GM21529 (cell line): Measurements from ENCODE around the gene C4orf36.

Experiments used
- ATAC-seq: cut with Tn5 transposase; IDR thresholded peaks from one replicate; pipeline ENCODE4 v1.9.1; 2021; ENCODE audit not compliant: unreplicated experiment

C4orf36 gene, protein sequence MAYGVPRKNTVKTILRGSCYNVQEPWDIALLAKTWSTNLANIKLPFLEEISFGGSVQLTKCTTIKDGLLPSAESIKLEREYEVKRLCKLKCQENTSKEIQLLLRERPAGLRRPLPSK

DNA sequence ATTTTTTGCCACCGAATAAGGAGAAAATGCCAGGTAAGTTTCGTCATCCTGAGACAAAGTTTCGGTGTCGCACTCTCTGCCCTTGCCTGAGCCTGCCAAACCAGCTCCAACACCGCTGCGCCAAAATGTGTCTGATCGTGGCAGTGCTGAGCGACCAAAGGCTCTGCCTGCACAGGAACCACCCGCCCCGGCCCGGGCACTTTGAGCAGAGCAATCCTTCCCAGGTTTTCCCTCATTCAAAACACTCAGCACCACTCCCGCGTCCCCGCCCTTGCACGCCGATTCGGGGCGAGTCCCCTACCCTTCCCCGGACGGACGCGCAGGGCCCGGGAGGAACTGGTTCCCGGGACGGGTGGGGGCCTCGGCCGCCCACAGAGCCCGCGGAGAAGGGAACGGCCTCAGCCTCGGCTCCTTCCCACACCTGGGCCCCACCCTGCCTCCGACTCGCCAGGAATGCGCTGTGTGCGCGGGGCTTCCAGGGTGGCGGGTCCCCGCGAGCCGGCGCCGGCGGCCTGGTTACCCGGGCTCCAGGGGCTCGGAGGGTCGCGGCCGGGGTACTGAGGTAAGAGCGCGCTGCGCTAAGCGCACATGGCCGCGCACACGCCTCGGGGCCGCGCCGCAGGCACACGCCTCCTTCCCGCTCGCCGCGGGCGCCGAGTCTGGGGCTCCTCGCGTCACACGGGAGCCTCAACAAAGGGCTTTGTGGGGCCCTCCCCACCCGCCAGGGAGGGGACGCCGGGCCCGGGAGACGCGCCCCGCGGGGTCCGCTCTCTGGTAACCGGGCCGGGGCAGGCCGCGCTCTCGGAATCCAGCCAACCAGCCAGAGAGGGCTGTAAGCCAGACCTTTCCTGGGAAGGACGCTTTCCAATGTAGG, at the start of gene C4orf36:
TSS of gene C4orf36 (minus strand) at position 661 of the 874 bp plus-strand sequence. CDS start 902 bp downstream, outside the sequence.
- peak; percentile 49 for ATAC-seq

DNA sequence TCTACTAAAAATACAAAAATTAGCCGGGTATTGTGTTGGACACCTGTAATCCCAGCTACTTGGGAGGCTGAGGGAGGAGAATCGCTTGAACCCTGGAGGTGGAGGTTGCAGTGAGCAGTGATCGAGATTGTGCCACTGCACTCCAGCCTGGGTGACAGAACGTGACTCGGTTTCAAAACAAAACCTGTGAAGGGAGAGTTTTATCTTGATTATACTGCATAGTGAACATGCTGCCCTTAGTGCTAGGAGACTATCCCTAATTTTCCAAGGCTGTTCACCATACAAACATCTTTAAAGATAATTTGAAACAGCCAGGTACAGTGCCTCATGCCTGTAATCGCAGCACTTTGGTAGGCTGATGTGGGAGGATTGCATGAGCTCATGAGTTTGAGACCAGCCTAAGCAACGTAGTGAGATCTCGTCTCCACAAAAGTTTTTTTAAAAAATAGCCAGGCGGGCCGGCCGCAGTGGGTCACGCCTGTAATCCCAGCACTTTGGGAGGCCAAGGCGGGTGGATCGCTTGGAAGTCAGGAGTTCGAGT, 48.8 kb upstream of the C4orf36 start:
- ATAC-seq = no peak

DNA sequence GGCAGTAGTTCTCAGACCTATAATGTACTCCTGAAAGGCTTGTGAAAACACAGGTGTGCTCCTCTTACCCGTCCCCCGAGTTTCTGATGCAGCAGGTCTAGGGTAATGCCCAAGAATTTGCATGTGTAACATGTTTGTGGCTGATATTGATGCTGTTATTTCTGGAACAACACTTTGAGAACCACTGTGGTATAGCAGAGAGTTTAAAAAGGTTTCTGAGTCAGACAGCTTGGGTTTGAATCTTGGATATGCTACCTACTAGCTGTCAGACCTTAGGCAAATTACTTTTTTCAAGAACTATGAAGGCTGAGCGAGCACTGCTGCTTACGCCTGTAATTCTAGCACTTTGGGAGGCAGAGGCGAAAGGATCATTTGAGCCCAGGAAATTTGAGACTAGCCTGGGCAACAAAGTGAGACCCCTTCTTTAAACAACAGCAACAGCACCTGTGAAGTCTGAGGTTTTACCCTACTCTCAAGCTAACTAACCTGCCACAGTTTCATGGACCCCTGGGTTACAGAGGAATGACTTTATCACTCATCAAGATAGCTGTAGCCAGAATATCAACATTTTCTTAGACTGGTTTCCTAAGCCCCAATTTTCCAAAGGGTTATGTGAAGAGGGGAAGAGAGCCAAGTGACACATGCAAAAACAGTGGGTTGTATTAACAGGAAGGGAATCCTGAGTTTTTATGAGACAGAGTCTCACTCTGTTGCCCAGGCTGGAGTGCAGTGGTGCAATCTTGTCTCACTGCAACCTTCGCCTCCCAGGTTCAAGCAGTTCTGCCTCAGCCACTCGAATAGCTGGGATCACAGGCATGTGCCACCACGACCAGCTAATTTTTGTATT, 47.7 kb upstream of the C4orf36 start:
- peak; percentile 66 for ATAC-seq

DNA sequence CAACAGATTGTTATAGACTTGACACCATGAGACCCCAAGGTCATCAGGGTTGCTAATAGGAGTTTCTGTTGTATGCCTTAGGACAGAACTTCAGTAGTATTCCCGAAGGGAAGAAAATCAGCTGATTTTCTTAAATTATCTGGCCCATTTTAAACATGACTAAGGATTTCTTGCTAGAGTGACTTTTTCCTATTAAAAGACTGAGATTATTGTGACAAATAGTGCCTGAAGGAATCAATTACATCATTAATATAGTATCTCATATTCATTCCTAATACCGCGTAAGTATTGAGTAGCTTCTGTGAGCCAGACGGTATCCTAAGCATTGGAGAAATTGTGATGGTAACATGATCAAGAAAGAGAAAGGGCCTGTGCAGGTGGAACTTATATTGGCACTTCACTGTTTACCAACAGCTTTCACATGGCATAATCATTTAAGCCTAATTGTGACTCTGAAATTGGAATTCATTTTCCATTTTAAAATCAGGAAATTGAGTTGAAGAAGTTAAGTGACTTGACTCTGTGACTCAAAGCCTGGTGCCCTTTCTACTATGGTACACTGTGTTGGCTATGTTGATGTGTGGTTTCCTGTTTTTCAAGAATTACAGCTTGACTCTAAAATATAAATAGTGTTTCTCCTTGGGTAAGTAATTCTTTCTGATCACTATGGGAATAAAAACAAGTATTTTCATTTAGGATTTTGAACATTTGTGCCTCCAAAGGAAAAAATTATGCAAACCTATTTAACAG, 46.7 kb upstream of the C4orf36 start:
- ATAC-seq = no peak

DNA sequence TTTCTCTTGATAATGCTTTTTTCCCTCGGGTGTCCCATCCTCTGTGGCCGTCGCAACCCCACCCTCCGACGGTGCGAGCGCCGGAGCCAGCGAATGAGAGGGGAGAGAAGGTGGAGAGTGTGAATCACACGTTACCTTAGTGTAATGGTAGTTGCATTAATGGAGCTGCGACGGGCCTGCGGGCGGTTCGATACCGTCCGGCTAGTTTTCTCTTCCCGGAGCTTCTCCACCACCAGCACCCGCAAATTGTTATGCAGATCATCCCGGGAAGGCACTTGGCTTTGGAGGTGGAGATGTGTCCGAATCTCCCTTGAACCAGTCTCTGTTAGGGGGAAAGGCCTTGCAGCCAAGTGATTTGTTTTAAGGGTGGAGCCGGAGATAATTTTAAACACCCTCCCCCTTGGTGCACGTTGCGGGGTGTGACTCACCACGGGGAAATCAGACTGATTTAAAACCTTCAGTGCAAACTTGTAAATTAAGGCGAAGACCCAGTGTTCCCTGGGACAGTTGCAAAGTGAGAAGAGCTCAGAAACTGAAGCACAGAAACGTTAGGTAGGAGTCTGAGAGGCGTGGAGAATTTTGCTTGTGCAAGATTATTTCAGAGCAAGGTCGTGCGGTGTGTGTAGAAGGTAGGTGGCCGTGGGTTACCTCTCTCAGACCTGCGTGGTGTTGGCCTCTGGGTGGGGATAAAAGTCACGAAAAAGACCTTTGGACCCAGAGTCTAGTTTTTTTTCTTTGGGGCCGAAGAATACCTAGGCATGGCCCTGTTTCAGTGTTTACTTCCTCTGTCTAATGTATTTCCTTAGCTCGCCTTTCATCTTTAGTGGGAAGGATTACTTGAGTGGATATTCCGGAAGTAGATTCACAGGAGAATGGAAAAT, 43.9 kb upstream of the C4orf36 start:
- peak; percentile 33 for ATAC-seq

DNA sequence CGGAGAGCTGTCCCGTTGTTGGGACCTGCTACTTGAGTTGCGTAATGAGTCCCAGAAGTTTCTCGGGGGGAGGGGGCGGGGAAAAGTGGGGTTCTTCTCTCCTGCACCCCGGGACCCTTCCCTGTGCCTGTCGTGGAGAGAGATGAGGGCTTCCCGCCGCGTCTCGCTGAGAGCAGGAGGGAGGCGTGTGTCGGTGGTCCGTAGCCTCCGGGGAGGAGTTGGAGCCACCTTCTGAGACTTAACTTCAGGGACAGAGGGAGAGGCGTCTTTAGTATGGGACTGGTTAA, 43.3 kb upstream of the C4orf36 start:
- peak; percentile 0 for ATAC-seq

DNA sequence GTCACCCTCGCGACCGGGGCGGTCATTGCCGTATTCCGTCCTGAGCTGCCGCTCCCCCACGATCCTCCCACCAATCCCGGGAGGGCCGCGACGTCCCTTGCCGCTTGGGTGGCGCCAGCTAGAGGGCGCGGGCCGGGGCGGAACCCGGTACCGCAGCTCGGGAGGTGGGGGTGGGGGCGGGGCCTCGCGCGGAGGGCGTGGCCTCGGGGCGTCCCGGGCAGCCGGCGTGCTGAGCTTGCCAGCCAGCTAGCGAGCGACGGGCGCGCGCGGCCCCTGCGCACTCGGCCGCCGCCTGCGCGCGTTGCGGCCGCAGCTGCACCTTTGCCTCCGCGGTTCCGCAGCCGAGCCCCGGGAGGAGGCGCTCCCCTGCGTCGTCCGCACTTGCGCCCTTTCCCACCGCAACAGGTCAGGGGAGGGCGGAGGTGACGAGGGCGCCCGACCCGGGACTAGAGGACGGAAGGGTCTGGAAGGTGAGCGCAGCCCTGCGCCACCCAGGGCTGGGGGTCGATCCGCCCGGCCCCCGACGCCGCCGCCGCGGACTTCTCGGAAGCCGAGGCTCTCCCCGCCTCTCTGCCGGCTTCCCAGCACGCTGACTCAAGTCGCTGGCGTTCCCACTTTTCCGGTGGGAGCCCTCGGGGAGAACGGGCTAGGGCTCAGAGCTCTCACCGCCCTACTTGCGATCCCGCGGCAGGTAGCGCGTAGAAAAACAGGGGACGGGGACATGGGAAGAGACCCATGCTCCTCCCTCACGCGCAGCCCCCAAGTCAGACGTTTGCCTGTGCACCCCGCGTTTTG, 42.7 kb upstream of the C4orf36 start, which contains the start of gene AFF1:
TSS of gene AFF1 (plus strand) at position 241 of the 795 bp plus-strand sequence. CDS start 13,523 bp downstream, outside the sequence.
- ATAC-seq = peak; percentile 49

DNA sequence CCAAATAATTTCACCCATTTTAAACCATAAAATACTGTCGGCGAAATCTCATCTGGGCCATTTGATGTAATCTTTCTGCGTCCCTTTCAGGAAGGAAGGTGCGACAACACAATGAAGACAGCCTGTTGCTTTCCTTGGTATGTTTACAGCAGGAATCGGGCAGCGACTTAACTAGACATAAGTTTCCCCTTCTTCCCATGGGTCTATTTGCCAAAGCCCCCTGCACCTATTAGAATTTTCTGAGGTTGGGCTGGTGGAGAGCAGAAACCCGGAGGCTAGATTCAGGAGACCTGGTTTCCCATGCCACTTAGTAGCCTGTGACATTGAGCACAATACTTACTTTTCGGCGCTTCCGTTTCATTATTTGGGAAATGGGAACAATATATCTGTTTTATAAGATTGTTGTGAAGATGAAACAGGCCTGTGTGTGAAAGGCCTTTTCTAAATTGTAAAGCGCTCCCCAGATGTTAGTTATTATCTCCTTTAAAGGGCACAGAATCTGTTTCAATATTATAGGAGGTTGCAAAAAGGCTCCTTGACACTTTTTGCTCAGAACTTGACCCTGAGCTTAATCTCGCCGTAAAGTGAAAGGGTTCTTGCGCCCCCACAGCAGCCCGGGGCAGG, 42.0 kb upstream of the C4orf36 start:
- ATAC-seq = no peak

DNA sequence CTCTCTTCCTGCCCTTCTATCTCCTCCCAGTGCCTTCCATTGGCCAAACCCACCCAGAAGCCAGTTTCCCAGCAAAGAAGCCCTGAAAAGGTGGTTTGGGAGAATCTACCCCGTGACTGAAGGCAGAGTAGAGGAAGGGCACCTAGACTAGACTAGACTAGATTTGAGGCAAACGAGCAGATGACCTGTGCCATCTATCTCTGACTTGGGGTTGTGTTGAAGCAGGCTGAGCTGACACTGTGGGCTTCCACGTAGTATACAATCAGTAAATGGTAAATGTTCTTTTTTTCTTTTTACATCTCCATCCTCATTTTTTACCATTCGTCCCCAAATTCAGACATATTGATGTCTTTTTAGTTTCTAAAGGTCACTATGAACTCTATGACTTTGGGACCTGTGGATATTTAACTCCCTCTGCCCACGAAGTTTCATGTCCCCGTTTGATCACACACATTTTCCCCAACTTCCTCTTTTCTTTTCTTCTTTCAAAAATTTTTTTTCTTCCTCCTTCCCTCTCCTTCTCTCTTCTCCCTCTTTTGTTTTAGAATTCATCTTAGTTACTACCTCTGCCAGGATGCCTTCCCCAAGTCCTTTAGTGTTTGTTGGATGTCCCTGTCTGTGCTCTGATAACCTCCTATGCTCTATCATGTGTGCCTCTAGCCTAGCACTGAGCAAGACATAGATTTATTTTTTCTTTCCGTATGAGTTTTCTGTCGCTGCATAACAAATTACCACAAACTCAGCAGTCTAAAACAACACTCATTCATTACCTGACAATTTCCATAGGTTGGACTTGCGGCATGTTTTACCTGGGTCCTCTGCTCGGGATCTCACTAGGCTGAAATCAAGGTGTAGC, 36.4 kb upstream of the C4orf36 start:
- ATAC-seq = no peak

DNA sequence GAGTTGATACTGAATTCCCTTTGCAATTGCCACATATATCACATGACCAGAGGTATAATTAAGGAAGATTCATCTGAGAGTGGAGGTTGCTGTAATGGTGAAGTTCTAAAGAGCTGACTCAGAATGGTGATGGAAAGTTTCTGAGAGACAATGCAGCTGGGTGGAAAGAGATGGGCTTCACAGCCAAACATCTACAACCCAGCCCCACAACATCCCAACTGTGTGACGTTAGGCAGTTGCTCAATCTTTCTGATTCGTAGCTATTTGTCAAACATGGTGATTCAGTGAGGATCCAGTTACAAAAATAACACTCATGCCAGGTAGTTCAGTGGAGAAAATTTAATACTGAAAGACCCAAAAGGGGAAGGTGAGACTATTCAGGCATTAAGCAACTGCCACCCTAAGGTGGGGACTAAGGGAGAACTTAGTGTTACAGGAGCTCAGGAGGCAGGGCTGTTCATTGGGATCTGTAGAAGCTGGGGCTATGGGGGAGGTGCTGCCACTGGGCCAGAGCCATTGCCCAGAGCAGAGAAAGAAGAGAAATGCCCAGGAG, 35.7 kb upstream of the C4orf36 start:
- ATAC-seq = no peak

DNA sequence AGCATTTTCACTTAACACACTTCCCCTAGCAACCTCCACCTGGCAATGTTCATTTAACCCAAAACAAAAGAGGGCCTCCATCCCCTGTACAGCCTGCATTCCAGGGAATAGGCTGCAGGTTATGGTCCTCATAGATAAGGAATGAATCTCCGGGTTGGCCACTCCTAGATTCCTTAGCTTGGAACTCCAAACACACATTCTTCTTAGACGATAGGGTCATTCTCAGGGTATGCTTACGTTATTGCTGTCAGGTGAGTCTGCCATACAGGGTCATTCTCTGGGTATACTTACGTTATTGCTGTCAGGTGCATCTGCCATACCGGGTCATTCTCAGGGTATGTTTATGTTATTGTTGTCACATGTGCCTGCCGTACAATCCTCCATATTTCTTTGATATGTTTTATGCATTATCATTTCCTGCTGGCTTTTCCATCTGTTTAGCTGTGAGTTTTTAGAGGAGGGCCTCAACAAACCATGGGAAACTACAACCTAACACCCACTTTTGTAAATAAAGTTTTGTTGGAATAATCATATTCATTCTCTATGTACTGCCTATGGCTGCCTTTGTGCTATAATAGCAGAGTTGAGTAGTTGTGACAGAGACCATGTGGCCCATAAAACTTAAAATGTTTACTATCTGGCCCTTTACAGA, 34.3 kb upstream of the C4orf36 start:
- no peak for ATAC-seq

DNA sequence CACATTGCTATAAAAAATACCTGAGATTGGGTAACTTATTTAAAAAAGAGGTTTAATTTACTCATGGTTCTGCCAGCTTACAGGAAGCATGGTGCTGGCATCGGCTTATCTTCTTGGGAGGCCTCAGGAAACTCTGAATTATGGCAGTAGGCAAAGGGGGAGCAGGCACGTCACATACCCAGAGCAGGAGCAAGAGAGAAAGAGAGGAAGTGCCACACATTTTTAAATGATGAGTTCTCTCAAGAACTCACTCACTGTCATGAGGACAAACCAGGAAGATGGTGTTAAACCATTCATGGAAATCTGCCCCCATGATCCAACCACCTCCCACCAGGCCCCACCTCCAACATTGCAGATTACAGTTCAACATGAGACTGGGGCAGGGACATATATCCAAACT, 32.6 kb upstream of the C4orf36 start:
- ATAC-seq = no peak

DNA sequence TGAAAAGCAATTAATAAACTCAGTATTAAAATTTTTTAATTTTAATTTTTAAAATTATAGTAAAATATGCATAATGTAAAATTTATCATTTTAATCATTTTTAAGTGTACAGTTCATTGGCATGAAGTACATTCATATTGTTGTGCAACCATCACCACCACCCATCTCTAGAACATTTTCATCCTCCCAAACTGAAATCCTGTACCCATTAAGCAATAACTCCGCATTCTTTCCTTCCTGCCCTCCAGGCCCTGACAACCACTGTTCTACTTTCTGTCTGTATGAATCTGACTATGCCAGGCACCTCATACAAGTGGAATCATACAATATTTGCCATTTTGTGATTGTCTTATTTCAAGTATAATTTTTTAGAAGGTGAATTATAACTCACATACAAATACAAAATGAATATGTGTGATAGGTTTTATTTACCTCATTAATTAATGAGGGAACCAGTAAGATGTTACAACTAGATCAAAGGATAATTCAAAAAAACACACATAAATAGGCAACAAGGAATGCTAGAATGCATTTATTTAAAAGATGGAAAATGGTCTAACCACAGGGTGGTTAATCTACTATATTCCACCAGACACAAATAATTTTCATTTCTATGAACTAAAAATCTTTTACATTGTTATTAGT, 29.5 kb upstream of the C4orf36 start:
- ATAC-seq = no peak

DNA sequence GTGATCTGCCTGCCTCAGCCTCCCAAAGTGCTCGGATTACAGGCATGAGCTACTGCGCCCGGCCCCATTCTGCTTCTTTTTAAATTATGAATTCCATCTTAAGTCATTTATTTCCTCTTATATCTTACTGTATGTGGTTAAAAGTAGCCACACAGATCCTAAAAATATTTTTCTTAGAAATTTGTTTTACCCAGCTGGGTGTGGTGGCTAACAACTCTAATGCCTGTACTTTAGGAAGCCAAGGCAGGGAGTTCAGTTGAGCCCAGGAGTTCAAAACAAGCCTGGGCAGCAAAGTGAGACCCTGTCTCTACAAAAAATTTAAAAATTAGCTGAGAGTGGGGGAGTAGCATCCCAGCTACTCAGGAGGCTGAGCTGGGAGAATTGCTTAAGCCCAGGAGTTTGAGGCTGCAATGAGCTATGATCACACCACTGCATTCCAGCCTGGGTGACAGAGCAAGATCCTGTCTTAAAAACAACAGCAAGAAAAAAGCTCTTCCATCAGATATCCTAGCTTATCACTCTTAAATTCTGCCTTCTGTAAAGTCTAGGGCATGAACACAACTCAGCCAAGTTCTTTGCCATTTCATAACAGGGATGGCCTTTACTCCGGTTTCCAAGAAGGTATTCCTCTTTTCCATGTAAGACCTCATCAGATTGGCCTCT, 27.5 kb upstream of the C4orf36 start:
- ATAC-seq = no peak

DNA sequence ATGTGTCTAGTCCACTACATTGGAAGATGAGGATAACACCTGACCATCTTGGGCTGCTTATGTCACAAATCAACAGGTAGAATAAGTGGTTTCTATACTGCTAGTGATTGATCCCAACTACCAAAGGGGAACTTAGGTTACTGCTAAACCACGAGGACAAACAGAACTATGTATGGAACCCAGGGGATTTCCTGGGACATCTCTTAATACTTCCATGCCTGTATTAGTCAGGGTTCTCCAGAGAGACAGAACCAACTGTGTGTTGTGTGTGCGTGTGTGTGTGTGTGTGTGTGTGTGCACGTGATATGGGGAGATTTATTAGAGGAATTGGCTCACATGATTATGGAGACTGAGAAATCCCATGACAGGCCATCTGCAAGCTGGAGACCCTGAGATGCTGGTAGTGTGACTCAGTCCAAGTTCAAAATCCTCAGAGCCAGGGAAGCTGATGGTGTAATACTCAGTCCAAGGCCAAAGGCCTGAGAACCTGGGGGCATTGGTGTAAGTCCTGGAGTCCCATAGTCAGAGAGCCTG, 26.4 kb upstream of the C4orf36 start:
- ATAC-seq = no peak
